Fibroblast of lung (primary cell): ENCODE results near the gene OR2M7.

Experiments used
- CTCF ChIP-seq, 2 donors: IDR thresholded peaks in 1 of 2; conservative IDR thresholded peaks in 1 of 2; 1 replicate in 1 of 2; 2 replicates in 1 of 2; pipeline ENCODE4 v1.5.1; 2011 to 2012; ENCODE audit warnings: low read length in 2 of 2, control low read depth in 1 of 2, inconsistent platforms in 1 of 2, low read depth in 1 of 2, mild to moderate bottlenecking in 1 of 2
- EZH2 ChIP-seq: IDR thresholded peaks from 2 replicates; pipeline ENCODE4 v1.5.1; 2012; ENCODE audit warnings: low read length, control low read depth, mild to moderate bottlenecking; ENCODE audit errors: missing control alignments

- TF ChIP-seq CTCF (conservative IDR thresholded peaks at IDR 0.05 in 1 of 2, IDR thresholded peaks at IDR 0.05 in 1 of 2; ENCODE audit: low read depth in 1 of 2, low read length in 2 of 2) (no peak), EZH2 (no peak)
These were observed 7.6 kb downstream of the OR2M7 start for GRCh38 chr1:248316796-248317195.
